ENCODE data around the gene PDE6G.

Gene PDE6G

GRCh38 chr17:81656118-81656743 is at the start of gene PDE6G:
Gene PDE6G, minus strand, starts transcription at chr17:81656542. Its CDS starts 3,237 bp downstream, at chr17:81653305.
- DNase-seq (ENCODE audit: low spot score) = no peak

- no peak for DNase-seq (ENCODE audit: low spot score)
These were observed 49.3 kb upstream of the PDE6G start for GRCh38 chr17:81705518-81706231.

GRCh38 chr17:81703747-81704654 is 47.7 kb upstream of the PDE6G start:
- peak; percentile 11 for DNase-seq (ENCODE audit: low spot score)

- peak; percentile 90 for DNase-seq (ENCODE audit: low spot score)
These were observed 46.8 kb upstream of the PDE6G start, which contains the start of gene MRPL12 for GRCh38 chr17:81702934-81703746. Gene MRPL12, plus strand, starts transcription at chr17:81703367. Its CDS starts 135 bp downstream, at chr17:81703502.

- DNase-seq (ENCODE audit: low spot score) = no peak
These were observed 45.1 kb upstream of the PDE6G start for GRCh38 chr17:81701288-81702071.

GRCh38 chr17:81700353-81701287 is 44.3 kb upstream of the PDE6G start:
- no peak for DNase-seq (ENCODE audit: low spot score)

- DNase-seq (ENCODE audit: low spot score) = no peak
These were observed 41.1 kb upstream of the PDE6G start for GRCh38 chr17:81697261-81698044.

- DNase-seq (ENCODE audit: low spot score) = no peak
These were observed 40.0 kb upstream of the PDE6G start for GRCh38 chr17:81696218-81696941.

GRCh38 chr17:81695801-81696200 is 39.5 kb upstream of the PDE6G start:
- DNase-seq (ENCODE audit: low spot score) = no peak

- no peak for DNase-seq (ENCODE audit: low spot score)
These were observed 38.9 kb upstream of the PDE6G start for GRCh38 chr17:81695211-81695610.

- DNase-seq (ENCODE audit: low spot score) = no peak
These were observed 38.5 kb upstream of the PDE6G start for GRCh38 chr17:81694810-81695209.

- DNase-seq (ENCODE audit: low spot score) = no peak
These were observed 37.3 kb upstream of the PDE6G start for GRCh38 chr17:81693509-81694210.

- DNase-seq (ENCODE audit: low spot score) = no peak
These were observed 35.3 kb upstream of the PDE6G start for GRCh38 chr17:81691608-81692007.

- no peak for DNase-seq (ENCODE audit: low spot score)
These were observed 34.9 kb upstream of the PDE6G start for GRCh38 chr17:81691196-81691595.

- no peak for DNase-seq (ENCODE audit: low spot score)
These were observed 34.2 kb upstream of the PDE6G start for GRCh38 chr17:81690549-81690948.

- DNase-seq (ENCODE audit: low spot score) = no peak
These were observed 33.7 kb upstream of the PDE6G start for GRCh38 chr17:81690066-81690465.

GRCh38 chr17:81688616-81689015 is 32.3 kb upstream of the PDE6G start:
- DNase-seq (ENCODE audit: low spot score) = no peak
